H1 (cell line): Measurements from ENCODE around the gene NAA11. TPM values are rescaled to one million over a fixed set of nuclear protein-coding genes. Genes with fewer than 3 reads are reported as not detected.

Experiments used
- CTCF ChIA-PET: fragments of 300-600 bp; sonication (Branson Sonifier 250); formaldehyde crosslinking; loops from one replicate; lab custom pipeline; 2021; ENCODE audit not compliant: partially characterized antibody; lab: Charles Lee
- POLR2A ChIA-PET: fragments of 300-600 bp; sonication (Branson Sonifier 250); formaldehyde crosslinking; loops from one replicate; lab custom pipeline; 2021; ENCODE audit warnings: inconsistent platforms; ENCODE audit not compliant: partially characterized antibody; lab: Charles Lee
- DNase-seq, 2 experiments: peaks; one replicate each; pipeline versions ENCODE4 v3.0.0 to v3.0.0-alpha.2; 2010 to 2022; ENCODE audit warnings: low spot score in 2 of 2, low read depth in 1 of 2, mixed read lengths in 1 of 2
- FAIRE-seq: peaks from 2 replicates; lab custom pipeline; 2011; peaks lifted over from hg19 to GRCh38; lab: Jason Lieb, UNC
- H2AFZ ChIP-seq: 2 replicates; pipeline ENCODE4 v1.8.1; 2012; ENCODE audit warnings: low read length, inconsistent platforms
- H2AK5ac ChIP-seq: 2 replicates; pipeline ENCODE4 v1.6.1; 2013; ENCODE audit warnings: low read depth, low read length
- H2BK120ac ChIP-seq: replicated peaks from 2 replicates; pipeline ENCODE3; 2013; ENCODE audit warnings: low read depth, low read length, inconsistent platforms
- H2BK12ac ChIP-seq: 2 replicates; pipeline ENCODE4 v1.6.1; 2013; ENCODE audit warnings: low read depth, low read length
- H2BK15ac ChIP-seq: 2 replicates; pipeline ENCODE4 v1.6.1; 2013; ENCODE audit warnings: low read length
- H2BK20ac ChIP-seq: 2 replicates; pipeline ENCODE4 v1.6.1; 2013; ENCODE audit warnings: low read length
- H2BK5ac ChIP-seq: 2 replicates; pipeline ENCODE4 v1.6.1; 2013; ENCODE audit warnings: low read depth, low read length
- H3K14ac ChIP-seq: 2 replicates; pipeline ENCODE4 v1.6.1; 2013; ENCODE audit warnings: inconsistent platforms; ENCODE audit not compliant: insufficient read length
- H3K18ac ChIP-seq: 2 replicates; pipeline ENCODE4 v1.6.1; 2013; ENCODE audit warnings: low read length; ENCODE audit errors: extremely low read depth
- H3K23ac ChIP-seq: 2 replicates; pipeline ENCODE4 v1.6.1; 2013; ENCODE audit warnings: inconsistent platforms; ENCODE audit not compliant: insufficient read length
- H3K23me2 ChIP-seq: 2 replicates; pipeline ENCODE4 v1.6.1; 2013; ENCODE audit warnings: low read depth, low read length
- H3K27ac ChIP-seq: 2 replicates; pipeline ENCODE4 v1.6.1; 2011; ENCODE audit warnings: low read depth, low read length, inconsistent platforms
- H3K27me3 ChIP-seq, 4 experiments: replicated peaks in 1 of 4; 1 replicate in 1 of 4; 2 replicates in 3 of 4; pipeline versions ENCODE4 v1.6.1 to v1.8.1; 2011 to 2013; ENCODE audit warnings: low read length in 3 of 4, mild to moderate bottlenecking in 3 of 4, inconsistent platforms in 2 of 4, mixed read lengths in 2 of 4, moderate library complexity in 1 of 4; ENCODE audit not compliant: control insufficient read depth in 3 of 4, insufficient read depth in 3 of 4; ENCODE audit errors: extremely low read depth in 1 of 4
- H3K36me3 ChIP-seq, 4 experiments: 2 replicates each; pipeline versions ENCODE4 v1.6.1 to v1.8.1; 2011 to 2013; ENCODE audit warnings: mild to moderate bottlenecking in 4 of 4, low read length in 3 of 4, moderate library complexity in 2 of 4, control low read depth in 1 of 4, inconsistent platforms in 1 of 4; ENCODE audit not compliant: insufficient read depth in 4 of 4, control insufficient read depth in 2 of 4
- H3K4ac ChIP-seq: replicated peaks from 2 replicates; pipeline ENCODE3; 2013; ENCODE audit warnings: low read length, low read depth, mixed read lengths, inconsistent platforms; ENCODE audit not compliant: insufficient read length
- H3K4me1 ChIP-seq, 4 experiments: replicated peaks in 1 of 4; 1 replicate in 1 of 4; 2 replicates in 3 of 4; pipeline versions ENCODE4 v1.6.1 to v1.8.1; 2011 to 2013; ENCODE audit warnings: low read length in 3 of 4, inconsistent platforms in 2 of 4, mixed read lengths in 1 of 4; ENCODE audit not compliant: insufficient read depth in 4 of 4, control insufficient read depth in 3 of 4
- H3K4me2 ChIP-seq, 2 experiments: 2 replicates each; pipeline versions ENCODE4 v1.6.1 to v1.8.1; 2011 to 2013; ENCODE audit warnings: low read depth in 2 of 2, low read length in 2 of 2, control low read depth in 1 of 2, inconsistent platforms in 1 of 2, mild to moderate bottlenecking in 1 of 2; ENCODE audit not compliant: insufficient read depth in 1 of 2
- H3K4me3 ChIP-seq, 4 experiments: fragments of 200-600, 300-600 bp in 1 of 4; sonication (generic), shearing (Covaris generic), sonication (Bioruptor Twin) in 1 of 4; 2 replicates each; pipeline versions ENCODE4 v1.5.1 to v1.8.1; 2011 to 2016; ENCODE audit warnings: low read length in 4 of 4, low read depth in 3 of 4, control low read depth in 2 of 4, inconsistent platforms in 2 of 4, mild to moderate bottlenecking in 2 of 4, mixed read lengths in 1 of 4, moderate library complexity in 1 of 4; ENCODE audit not compliant: insufficient read depth in 2 of 4; ENCODE audit errors: extremely low read depth in 1 of 4
- H3K56ac ChIP-seq: replicated peaks from 2 replicates; pipeline ENCODE3; 2013; ENCODE audit warnings: low read depth, mild to moderate bottlenecking, mixed read lengths, low read length, inconsistent platforms; ENCODE audit not compliant: insufficient read length
- H3K79me1 ChIP-seq: 2 replicates; pipeline ENCODE4 v1.6.1; 2013; ENCODE audit warnings: low read depth, low read length, control low read depth
- H3K79me2 ChIP-seq, 2 experiments: 2 replicates each; pipeline versions ENCODE4 v1.6.1 to v1.8.1; 2012 to 2013; ENCODE audit warnings: low read length in 2 of 2, mild to moderate bottlenecking in 2 of 2, inconsistent platforms in 1 of 2; ENCODE audit not compliant: insufficient read depth in 2 of 2, control insufficient read depth in 1 of 2
- H3K9ac ChIP-seq, 4 experiments: replicated peaks in 1 of 4; 1 replicate in 1 of 4; 2 replicates in 3 of 4; pipeline versions ENCODE4 v1.6.1 to v1.8.1; 2011 to 2013; ENCODE audit warnings: low read depth in 3 of 4, low read length in 3 of 4, control low read depth in 2 of 4, mild to moderate bottlenecking in 2 of 4, moderate library complexity in 2 of 4, inconsistent platforms in 1 of 4; ENCODE audit errors: extremely low read depth in 1 of 4
- H3K9me3 ChIP-seq, 2 experiments: 2 replicates each; pipeline versions ENCODE4 v1.6.1 to v1.8.1; 2012 to 2013; ENCODE audit warnings: mild to moderate bottlenecking in 2 of 2, moderate library complexity in 2 of 2, control low read depth in 1 of 2, inconsistent platforms in 1 of 2, low read depth in 1 of 2, low read length in 1 of 2, mixed read lengths in 1 of 2; ENCODE audit not compliant: insufficient read depth in 2 of 2
- H4K20me1 ChIP-seq, 2 experiments: replicated peaks in 1 of 2; 2 replicates each; pipeline versions ENCODE3 to v1.8.1; 2011 to 2013; ENCODE audit warnings: inconsistent platforms in 2 of 2, low read length in 2 of 2, mild to moderate bottlenecking in 1 of 2; ENCODE audit not compliant: insufficient read depth in 2 of 2, control insufficient read depth in 1 of 2
- H4K5ac ChIP-seq: 2 replicates; pipeline ENCODE4 v1.6.1; 2013; ENCODE audit warnings: low read length, low read depth, mixed read lengths, inconsistent platforms; ENCODE audit not compliant: insufficient read length
- H4K8ac ChIP-seq: 2 replicates; pipeline ENCODE4 v1.8.0; 2013; ENCODE audit warnings: mild to moderate bottlenecking, moderate library complexity, low read length, inconsistent platforms; ENCODE audit not compliant: insufficient read depth; ENCODE audit errors: extremely low read depth
- H4K91ac ChIP-seq: replicated peaks from 2 replicates; pipeline ENCODE3; 2013; ENCODE audit warnings: low read length, mixed read lengths, inconsistent platforms; ENCODE audit not compliant: insufficient read length
- CEBPB ChIP-seq: IDR thresholded peaks from 2 replicates; pipeline ENCODE4 v1.6.1; 2012; ENCODE audit warnings: low read depth, low read length
- CHD1 ChIP-seq: IDR thresholded peaks from 2 replicates; pipeline ENCODE4 v1.6.1; 2012; ENCODE audit warnings: low read depth, low read length, improper control_type of control experiment
- EGR1 ChIP-seq: IDR thresholded peaks from 2 replicates; pipeline ENCODE4 v1.6.1; 2011; ENCODE audit warnings: low read depth, low read length, borderline replicate concordance
- EZH2 ChIP-seq: fragments of 200-600 bp; sonication (generic); IDR thresholded peaks from 2 replicates; pipeline ENCODE4 v1.7.1; 2012; ENCODE audit warnings: low read depth, mild to moderate bottlenecking, moderate library complexity, low read length, inconsistent platforms; ENCODE audit not compliant: severe bottlenecking
- GABPA ChIP-seq: IDR thresholded peaks from 2 replicates; pipeline ENCODE4 v1.6.1; 2011; ENCODE audit warnings: mild to moderate bottlenecking, low read length, moderate library complexity, borderline replicate concordance; ENCODE audit not compliant: insufficient read depth
- GTF2F1 ChIP-seq: IDR thresholded peaks from 2 replicates; pipeline ENCODE4 v1.6.1; 2012; ENCODE audit warnings: low read depth, low read length, improper control_type of control experiment, borderline replicate concordance
- JUND ChIP-seq: IDR thresholded peaks from 2 replicates; pipeline ENCODE4 v1.6.1; 2011; ENCODE audit warnings: mild to moderate bottlenecking, improper control_type of control experiment, low read length
- KDM4A ChIP-seq: IDR thresholded peaks from one replicate; pipeline ENCODE4 v1.7.1; 2012; ENCODE audit warnings: low read depth, mild to moderate bottlenecking, moderate library complexity, low read length, inconsistent platforms; ENCODE audit not compliant: severe bottlenecking
- RFX5 ChIP-seq: IDR thresholded peaks from 2 replicates; pipeline ENCODE4 v1.6.1; 2011; ENCODE audit warnings: low read depth, low read length, improper control_type of control experiment, borderline replicate concordance
- RNF2 ChIP-seq: fragments of 200-900, 300-1000 bp; sonication (generic); IDR thresholded peaks from 2 replicates; pipeline ENCODE4 v1.7.1; 2016; ENCODE audit warnings: borderline replicate concordance, low read depth, mild to moderate bottlenecking, antibody characterized with exemption, low read length; ENCODE audit not compliant: poor library complexity, severe bottlenecking; ENCODE audit errors: missing control alignments
- SRF ChIP-seq: IDR thresholded peaks from 2 replicates; pipeline ENCODE4 v1.6.1; 2011; ENCODE audit warnings: mild to moderate bottlenecking, low read depth, low read length, moderate library complexity
- USF2 ChIP-seq: IDR thresholded peaks from 2 replicates; pipeline ENCODE4 v1.6.1; 2011; ENCODE audit warnings: low read length, improper control_type of control experiment
- YY1 ChIP-seq: IDR thresholded peaks from 2 replicates; pipeline ENCODE4 v1.6.1; 2011; ENCODE audit warnings: low read depth, mild to moderate bottlenecking, low read length
- polyA plus RNA-seq, 7 experiments: library from polyadenylated mRNA; depleted of rRNA in 3 of 7; stranded (reverse) in 5 of 7; unstranded in 2 of 7; fragments of >200 nt in 5 of 7; fragments of 200-250 nt in 2 of 7; gene quantifications; 1 replicate in 5 of 7; 2 replicates in 1 of 7; 4 replicates in 1 of 7; pipeline versions ENCODE4 v1.2.1 to v1.2.3, GENCODE V29; 2011 to 2013; ENCODE audit warnings: missing spikeins in 2 of 7, mixed read lengths in 2 of 7
- total RNA-seq: library from RNA; stranded (reverse); fragmentation: NEBNext Ultra II Directional; extraction: Animal tissue kit (Norgen Biotek cat#: 25700); gene quantifications from 2 replicates; pipeline ENCODE4 v1.2.1, GENCODE V29; 2021

NAA11 gene
- total and polyA plus RNA-seq, 2 of the 8 experiments (the other 6 are each of a cell fraction or from before 2014, with no cell fraction given): not detected

GRCh38 chr4:79272761-79273160, 53.1 kb downstream of the NAA11 start (continued):
- TF ChIP-seq RFX5: no peak

GRCh38 chr4:79272126-79272525, 53.7 kb downstream of the NAA11 start:
- FAIRE-seq: no peak
- TF ChIP-seq CHD1 (no peak), GABPA (no peak), SRF (no peak), CEBPB (no peak), JUND (no peak), GTF2F1 (no peak), RNF2 (no peak), USF2 (no peak), EGR1 (no peak), YY1 (no peak), EZH2 (no peak), KDM4A (no peak)

More at GRCh38 chr4:79272126-79272525, 53.7 kb downstream of the NAA11 start:
- no peak overlapping the region for H3K14ac ChIP-seq
- no peaks in the 10 kb centered on the region for H3K79me2 ChIP-seq
- H2BK120ac ChIP-seq: no peak overlapping the region
- no peak overlapping the region for H2AFZ ChIP-seq
- no peak overlapping the region for H3K4me2 ChIP-seq
- H3K4ac ChIP-seq: no peak overlapping the region
- no peaks in the 10 kb centered on the region for H3K36me3 ChIP-seq
- no peaks in the 10 kb centered on the region for H3K23me2 ChIP-seq
- no peak overlapping the region for H3K18ac ChIP-seq
- no peak for DNase-seq
- H4K91ac ChIP-seq: no peak overlapping the region
- CTCF ChIA-PET: no interaction called here
- H2BK15ac ChIP-seq: no peak overlapping the region
- no peak overlapping the region for H4K5ac ChIP-seq
- H2BK5ac ChIP-seq: no peak overlapping the region
- no peaks in the 10 kb centered on the region for H3K79me1 ChIP-seq
- POLR2A ChIA-PET: no interaction called here
- H3K9ac ChIP-seq: no peak overlapping the region
- H3K9me3 ChIP-seq: no peaks in the 10 kb centered on the region
- H2BK12ac ChIP-seq: no peak overlapping the region
- H4K8ac ChIP-seq: no peak overlapping the region
- H3K56ac ChIP-seq: no peak overlapping the region
- H2AK5ac ChIP-seq: no peak overlapping the region
- H3K27me3 ChIP-seq: no peaks in the 10 kb centered on the region
- no peaks in the 10 kb centered on the region for H4K20me1 ChIP-seq
- H2BK20ac ChIP-seq: no peak overlapping the region
- H3K4me3 ChIP-seq: no peak overlapping the region
- H3K27ac ChIP-seq: no peak overlapping the region
- H3K4me1 ChIP-seq: no peaks in the 10 kb centered on the region
- no peak overlapping the region for H3K23ac ChIP-seq
